OCI-LY7 (cell line): ENCODE data around the gene C1QL2. TPM values are rescaled to one million over a fixed set of nuclear protein-coding genes. Genes with fewer than 3 reads are reported as not detected.

ENCODE experiments used
- BruUV-seq: library from RNA; stranded (reverse); fragments of 400-500 nt; replicated peaks from 2 replicates; lab custom pipeline; 2021; lab: Mats Ljungman, UMichigan
- CTCF ChIA-PET: fragments of 300-600 bp; sonication (Branson Sonifier 250); formaldehyde crosslinking; loops from one replicate; lab custom pipeline; 2022; ENCODE audit warnings: antibody characterized with exemption; ENCODE audit not compliant: unreplicated experiment; lab: Charles Lee
- POLR2A ChIA-PET: fragments of 300-600 bp; sonication (Branson Sonifier 250); formaldehyde crosslinking; loops from one replicate; lab custom pipeline; 2022; ENCODE audit warnings: antibody characterized with exemption; lab: Charles Lee
- DNase-seq: peaks from one replicate; pipeline ENCODE4 v3.0.0-alpha.2; 2015; ENCODE audit warnings: low spot score
- H2AFZ ChIP-seq: fragments of 200-600 bp; sonication (generic), shearing (Covaris generic); 2 replicates; pipeline ENCODE4 v1.6.1; 2014; ENCODE audit warnings: mild to moderate bottlenecking, antibody characterized with exemption, low read length, moderate library complexity
- H3K27ac ChIP-seq: fragments of 200-600 bp; sonication (generic); 2 replicates; pipeline ENCODE4 v1.5.1; 2014; ENCODE audit warnings: mixed run types, low read depth, mild to moderate bottlenecking, moderate library complexity, low read length, inconsistent platforms; ENCODE audit not compliant: poor library complexity, severe bottlenecking
- H3K36me3 ChIP-seq: fragments of 200-600 bp; sonication (generic); 2 replicates; pipeline ENCODE4 v1.6.1; 2014; ENCODE audit warnings: mild to moderate bottlenecking, antibody characterized with exemption, low read length, moderate library complexity, mixed read lengths; ENCODE audit not compliant: insufficient read depth
- H3K4me1 ChIP-seq: fragments of 200-600 bp; sonication (generic); 2 replicates; pipeline ENCODE4 v1.5.1; 2014; ENCODE audit warnings: mild to moderate bottlenecking, low read length; ENCODE audit not compliant: insufficient read depth, poor library complexity, severe bottlenecking
- H3K4me2 ChIP-seq: fragments of 200-600 bp; sonication (generic); 2 replicates; pipeline ENCODE4 v1.6.1; 2014; ENCODE audit warnings: mild to moderate bottlenecking, low read length
- H3K4me3 ChIP-seq: fragments of 200-600 bp; sonication (generic); 2 replicates; pipeline ENCODE4 v1.5.1; 2014; ENCODE audit warnings: mild to moderate bottlenecking, low read depth, low read length; ENCODE audit not compliant: poor library complexity, severe bottlenecking
- H3K79me2 ChIP-seq: fragments of 200-600 bp; sonication (generic); 2 replicates; pipeline ENCODE4 v1.6.1; 2016; ENCODE audit warnings: low read depth, mild to moderate bottlenecking, low read length, moderate library complexity, mixed read lengths; ENCODE audit not compliant: insufficient read depth
- H3K9me2 ChIP-seq: fragments of 200-600 bp; sonication (generic); 2 replicates; pipeline ENCODE4 v1.6.1; 2016; ENCODE audit warnings: mild to moderate bottlenecking, low read length, mixed read lengths; ENCODE audit not compliant: insufficient read depth
- H3K9me3 ChIP-seq: fragments of 200-600 bp; sonication (generic); 2 replicates; pipeline ENCODE4 v1.6.1; 2014; ENCODE audit warnings: mild to moderate bottlenecking, mixed run types, low read length, mixed read lengths
- H4K20me1 ChIP-seq: fragments of 200-600 bp; sonication (generic); 2 replicates; pipeline ENCODE4 v1.6.1; 2014; ENCODE audit warnings: mild to moderate bottlenecking, antibody characterized with exemption, low read length, moderate library complexity, mixed read lengths; ENCODE audit not compliant: insufficient read depth
- CTCF ChIP-seq: fragments of 200-600 bp; sonication (generic); conservative IDR thresholded peaks from 2 replicates; pipeline ENCODE4 v1.5.1; 2014; ENCODE audit warnings: mild to moderate bottlenecking, antibody characterized with exemption, low read length, moderate library complexity, mixed read lengths
- EZH2phosphoT487 ChIP-seq: fragments of 200-600 bp; sonication (generic); IDR thresholded peaks from 2 replicates; pipeline ENCODE4 v1.6.1; 2018; ENCODE audit warnings: low read depth, borderline replicate concordance, mild to moderate bottlenecking, mixed run types, antibody characterized with exemption, low read length, moderate library complexity, mixed read lengths
- intact Hi-C: fragments of 100-400 bp; cut with micrococcal nuclease; formaldehyde crosslinking; loops from one replicate; pipeline ENCODE4 v1.10.0; 2022; ENCODE audit not compliant: unreplicated experiment
- total RNA-seq, 2 experiments: library from RNA; depleted of rRNA in 1 of 2; stranded (reverse); fragments of >200 nt in 1 of 2; shearing (Covaris generic) in 1 of 2; gene quantifications; 2 replicates each; pipeline ENCODE4 v1.2.3, GENCODE V29; 2014 to 2022

C1QL2 gene
- total RNA-seq, 2 experiments from 2014 or later: not detected

GRCh38 chr2:119175517-119175916 lies 17.0 kb upstream of the C1QL2 start:
- CTCF ChIA-PET: no interaction called here
- no peaks in the 10 kb centered on the region for H3K9me3 ChIP-seq
- no peak overlapping the region for H2AFZ ChIP-seq
- no peak for DNase-seq
- intact Hi-C loops: no loop called here
- H4K20me1 ChIP-seq: no peaks in the 10 kb centered on the region
- BruUV-seq: no TSS peak
- no peak overlapping the region for H3K4me2 ChIP-seq
- H3K4me3 ChIP-seq: no peak overlapping the region
- H3K79me2 ChIP-seq: no peaks in the 10 kb centered on the region
- no peak for TF ChIP-seq CTCF
- POLR2A ChIA-PET: no interaction called here
- no peaks in the 10 kb centered on the region for H3K36me3 ChIP-seq
- H3K27ac ChIP-seq: no peak overlapping the region
- no peaks in the 10 kb centered on the region for H3K9me2 ChIP-seq
- H3K4me1 ChIP-seq: no peaks in the 10 kb centered on the region

- BruUV-seq: no TSS peak
- no peak for TF ChIP-seq EZH2phosphoT487
- H3K27ac ChIP-seq: no peak overlapping the region
- DNase-seq: no peak
- intact Hi-C loops: loop anchor here (1.0 kb wide), 1 partner anchor 293 kb away; no protein-coding TSS in a partner anchor
- H3K4me1 ChIP-seq: no peaks in the 10 kb centered on the region
- H3K9me2 ChIP-seq: no peaks in the 10 kb centered on the region
- H3K36me3 ChIP-seq: no peaks in the 10 kb centered on the region
- H3K4me2 ChIP-seq: no peak overlapping the region
- H2AFZ ChIP-seq: no peak overlapping the region
- no peak overlapping the region for H3K4me3 ChIP-seq
- POLR2A ChIA-PET: no interaction called here
- H3K79me2 ChIP-seq: no peaks in the 10 kb centered on the region
- no peaks in the 10 kb centered on the region for H4K20me1 ChIP-seq
- no peaks in the 10 kb centered on the region for H3K9me3 ChIP-seq
- CTCF ChIA-PET: no interaction called here
Observed at GRCh38 chr2:119174993-119175347, 16.4 kb upstream of the C1QL2 start.

- Histone ChIP-seq H3K4me2 (no peak overlapping the region), H3K9me2 (no peaks in the 10 kb centered on the region), H3K79me2 (no peaks in the 10 kb centered on the region), H2AFZ (no peak overlapping the region), H3K9me3 (no peaks in the 10 kb centered on the region), H3K27ac (no peak overlapping the region), H3K4me1 (no peaks in the 10 kb centered on the region), H3K4me3 (no peak overlapping the region), H4K20me1 (no peaks in the 10 kb centered on the region), H3K36me3 (no peaks in the 10 kb centered on the region)
- DNase-seq: peak; percentile 54
- POLR2A ChIA-PET: no interaction called here
- TF ChIP-seq EZH2phosphoT487 (no peak), CTCF (peak; percentile 91)
- BruUV-seq: no TSS peak
- CTCF ChIA-PET: no interaction called here
- intact Hi-C loops: loop anchor here (1.0 kb wide), 1 partner anchor 292 kb away; no protein-coding TSS in a partner anchor
Observed at GRCh38 chr2:119174216-119174992, 15.9 kb upstream of the C1QL2 start.
